Common myeloid progenitor, CD34-positive (primary cell): ENCODE measurements around the gene ZNF324B. TPM values are rescaled to one million over a fixed set of nuclear protein-coding genes. Genes with fewer than 3 reads are reported as not detected.
A peak's percentile ranks its signal among the peaks of the same experiment; 100 is the strongest.
"Not testable (repeated sequence)": the region's sequence is repeated elsewhere in the genome, so short reads cannot be mapped to it uniquely, and the experiment has no call there.

Experiments
- CTCF ChIA-PET: fragments of 350-600 bp; sonication (Branson Sonifier 250); formaldehyde crosslinking; loops from one replicate; lab custom pipeline; 2021; ENCODE audit warnings: antibody characterized with exemption; lab: Charles Lee
- POLR2A ChIA-PET: fragments of 350-600 bp; sonication (Branson Sonifier 250); formaldehyde crosslinking; loops from one replicate; lab custom pipeline; 2021; ENCODE audit warnings: antibody characterized with exemption; lab: Charles Lee
- DNase-seq, 3 donors: peaks; one replicate each; pipeline versions ENCODE4 v3.0.0 to v3.0.0-alpha.2; 2013
- H3K27ac ChIP-seq, 2 experiments: 1 replicate in 1 of 2; 2 replicates in 1 of 2; pipeline ENCODE4 v1.7.0; 2013; ENCODE audit warnings: inconsistent platforms in 2 of 2, low read length in 2 of 2, mild to moderate bottlenecking in 2 of 2, low read depth in 1 of 2, moderate library complexity in 1 of 2; ENCODE audit not compliant: severe bottlenecking in 2 of 2, insufficient read depth in 1 of 2, poor library complexity in 1 of 2
- H3K27me3 ChIP-seq, 5 experiments: replicated peaks in 2 of 5; 1 replicate in 3 of 5; 2 replicates in 2 of 5; pipeline versions ENCODE4 v1.6.1 to v1.7.0; 2013; ENCODE audit warnings: low read length in 4 of 5, mild to moderate bottlenecking in 2 of 5, moderate library complexity in 2 of 5, inconsistent platforms in 1 of 5; ENCODE audit not compliant: insufficient read depth in 5 of 5, control insufficient read depth in 4 of 5
- H3K36me3 ChIP-seq, 4 experiments: 1 replicate in 2 of 4; 2 replicates in 2 of 4; pipeline versions ENCODE4 v1.6.1 to v1.7.0; 2013; ENCODE audit warnings: low read length in 3 of 4, control low read depth in 1 of 4, mild to moderate bottlenecking in 1 of 4; ENCODE audit not compliant: control insufficient read depth in 4 of 4, insufficient read depth in 4 of 4
- H3K4me1 ChIP-seq, 4 experiments: 1 replicate in 3 of 4; 2 replicates in 1 of 4; pipeline versions ENCODE4 v1.6.1 to v1.7.1; 2013; ENCODE audit warnings: low read length in 3 of 4, mild to moderate bottlenecking in 3 of 4, control low read depth in 1 of 4, inconsistent platforms in 1 of 4, moderate library complexity in 1 of 4; ENCODE audit not compliant: control insufficient read depth in 4 of 4, insufficient read depth in 4 of 4; ENCODE audit errors: control extremely low read depth in 1 of 4
- H3K4me3 ChIP-seq, 7 experiments: 1 replicate in 4 of 7; 2 replicates in 3 of 7; pipeline versions ENCODE4 v1.5.1 to v1.7.0; 2013; ENCODE audit warnings: mild to moderate bottlenecking in 7 of 7, low read length in 6 of 7, moderate library complexity in 6 of 7, inconsistent platforms in 2 of 7, low read depth in 2 of 7, control low read depth in 1 of 7; ENCODE audit not compliant: insufficient read depth in 4 of 7, control insufficient read depth in 1 of 7; ENCODE audit errors: extremely low read depth in 1 of 7
- H3K9me3 ChIP-seq, 5 experiments: 1 replicate in 4 of 5; 2 replicates in 1 of 5; pipeline versions ENCODE4 v1.6.1 to v1.7.1; 2013; ENCODE audit warnings: low read length in 4 of 5, mild to moderate bottlenecking in 2 of 5, inconsistent platforms in 1 of 5, low read depth in 1 of 5, moderate library complexity in 1 of 5; ENCODE audit not compliant: control insufficient read depth in 4 of 5, insufficient read depth in 2 of 5; ENCODE audit errors: control extremely low read depth in 1 of 5
- WGBS: methylation state at CpG from one replicate; pipeline ENCODE4 v1.1.5; 2013; ENCODE audit not compliant: insufficient coverage; 5-methylcytosine and 5-hydroxymethylcytosine counted together
- polyA plus RNA-seq: library from polyadenylated mRNA; unstranded; fragments of 120-200 nt; gene quantifications from one replicate; pipeline ENCODE4 v1.2.1, GENCODE V29; 2013

The ZNF324B gene
- 4.6 TPM for polyA plus RNA-seq

GRCh38 chr19:58451358-58452101 lies at the start of gene ZNF324B:
Gene ZNF324B, plus strand, starts transcription at chr19:58451622. Its CDS starts 2,080 bp downstream, at chr19:58453702.
- H3K4me3 ChIP-seq: peak within 1 kb of the TSS; percentile 55 to 86 (median 83)
- H3K27me3 ChIP-seq: peaks cover 0 to 9% (median 0%) of the 10 kb centered on the region in 5 experiments
- peak; percentile 96 to 97 (median 97) for DNase-seq
- WGBS: 0% methylated on average over 68 of the region's 79 CpGs
- peaks cover 1 to 22% (median 12%) of the 10 kb centered on the region in 4 experiments for H3K36me3 ChIP-seq
- CTCF ChIA-PET: no interaction called here
- H3K9me3 ChIP-seq: peaks cover 0 to 8% (median 3%) of the 10 kb centered on the region in 5 experiments
- peaks cover 0 to 13% (median 8%) of the 10 kb centered on the region in 4 experiments for H3K4me1 ChIP-seq
- POLR2A ChIA-PET: interaction anchor here (1.2 kb wide), 1 partner anchor 11 kb away, joined by 5 read pairs; the partner anchor contains the start of gene ZNF132
- peak within 1 kb of the TSS in 1 of 2 experiments; percentile 54 for H3K27ac ChIP-seq

- ChIA-PET POLR2A (no interaction called here), CTCF (no interaction called here)
- peaks cover 0 to 17% (median 11%) of the 10 kb centered on the region in 5 experiments for H3K27me3 ChIP-seq
- peaks cover 0 to 18% (median 15%) of the 10 kb centered on the region in 4 experiments for H3K4me1 ChIP-seq
- H3K27ac ChIP-seq: peak overlapping the region in 1 of 2 experiments; percentile 71
- H3K9me3 ChIP-seq: no peaks in the 10 kb centered on the region
- no peaks in the 10 kb centered on the region for H3K36me3 ChIP-seq
- peak overlapping the region; percentile 24 to 89 (median 71) for H3K4me3 ChIP-seq
- 40% methylated on average over 11 of the region's 23 CpGs for WGBS
- DNase-seq: no peak
Observed at GRCh38 chr19:58401840-58402421, 49.5 kb upstream of the ZNF324B start.

GRCh38 chr19:58403920-58404478 lies 47.4 kb upstream of the ZNF324B start:
- H3K4me3 ChIP-seq, H3K36me3 ChIP-seq, H3K27me3 ChIP-seq, H3K27ac ChIP-seq, H3K9me3 ChIP-seq, POLR2A ChIA-PET: not testable (repeated sequence)
- CTCF ChIA-PET: interaction anchor here (0.6 to 1.4 kb wide), 3 partner anchors 14 to 75 kb away, joined by 3 read pairs; no protein-coding TSS in a partner anchor
- peak in 1 of 3 donors; percentile 40 for DNase-seq
- peaks cover 0 to 33% (median 29%) of the 10 kb centered on the region in 4 experiments for H3K4me1 ChIP-seq
- no CpG with 5 or more reads among the region's 5 CpGs for WGBS

- H3K4me3 ChIP-seq: peak overlapping the region in 6 of 7 experiments; percentile 75 to 98 (median 90)
- H3K9me3 ChIP-seq: no peaks in the 10 kb centered on the region
- peak in 2 of 3 donors; percentile 40 to 46 for DNase-seq
- no peaks in the 10 kb centered on the region for H3K36me3 ChIP-seq
- H3K4me1 ChIP-seq: peaks cover 2 to 34% (median 29%) of the 10 kb centered on the region in 4 experiments
- CTCF ChIA-PET: interaction anchor here (1.1 to 1.4 kb wide), 7 partner anchors 10 to 78 kb away, joined by 3 to 8 read pairs (median 4); no protein-coding TSS in a partner anchor
- POLR2A ChIA-PET: no interaction called here
- 76% methylated on average over 10 of the region's 10 CpGs for WGBS
- no peaks in the 10 kb centered on the region for H3K27me3 ChIP-seq
- peak overlapping the region in 1 of 2 experiments; percentile 92 for H3K27ac ChIP-seq
Observed at GRCh38 chr19:58406818-58407657, 44.4 kb upstream of the ZNF324B start.

GRCh38 chr19:58407658-58408151 lies 43.7 kb upstream of the ZNF324B start:
- Histone ChIP-seq H3K4me3 (peak overlapping the region; percentile 75 to 98 (median 89)), H3K27me3 (no peaks in the 10 kb centered on the region), H3K27ac (peak overlapping the region; percentile 59 to 92), H3K4me1 (peaks cover 2 to 31% (median 26%) of the 10 kb centered on the region in 4 experiments), H3K36me3 (peaks cover 0 to 2% (median 0%) of the 10 kb centered on the region in 4 experiments), H3K9me3 (no peaks in the 10 kb centered on the region)
- ChIA-PET POLR2A (interaction anchor here (0.9 kb wide), 1 partner anchor 46 kb away, joined by 3 read pairs; the partner anchor contains the start of gene ZNF497), CTCF (interaction anchor here (1.1 to 1.4 kb wide), 3 partner anchors 9 to 44 kb away, joined by 3 to 4 read pairs (median 4); no protein-coding TSS in a partner anchor)
- DNase-seq: no peak
- WGBS: 27% methylated on average over 22 of the region's 22 CpGs
